Thoracic aorta (tissue), 2 donors: ENCODE results near the gene ARVCF. TPM values are rescaled to one million over a fixed set of nuclear protein-coding genes. Genes with fewer than 3 reads are reported as not detected.

Experiments
- ATAC-seq: fragments of 150-250 bp; one replicate; pipeline ENCODE4 v1.8.0; 2017; ENCODE audit warnings: low read depth; ENCODE audit not compliant: insufficient number of reproducible peaks, low FRiP score
- DNase-seq: peaks from one replicate; pipeline ENCODE4 v3.0.0-alpha.2; 2020; ENCODE audit warnings: low spot score
- H3K27ac ChIP-seq, 2 donors: fragments of 200-600 bp; sonication (generic); 1 replicate in 1 of 2; 2 replicates in 1 of 2; pipeline ENCODE4 v1.5.1; 2016; ENCODE audit warnings: mild to moderate bottlenecking in 2 of 2, moderate library complexity in 2 of 2
- H3K27me3 ChIP-seq: fragments of 200-600 bp; sonication (generic); replicated peaks from 2 replicates; pipeline ENCODE4 v1.6.0; 2016; ENCODE audit warnings: mild to moderate bottlenecking; ENCODE audit not compliant: insufficient read depth
- H3K36me3 ChIP-seq: fragments of 200-600 bp; sonication (generic); one replicate; pipeline ENCODE4 v1.5.1; 2016
- H3K4me1 ChIP-seq, 2 donors: fragments of 200-600 bp; sonication (generic); 1 replicate in 1 of 2; 2 replicates in 1 of 2; pipeline versions ENCODE4 v1.5.1 to v1.6.0; 2016; ENCODE audit warnings: low read depth in 2 of 2, mild to moderate bottlenecking in 1 of 2; ENCODE audit not compliant: control insufficient read depth in 1 of 2
- H3K4me3 ChIP-seq: fragments of 200-600 bp; sonication (generic); 2 replicates; pipeline ENCODE4 v1.5.1; 2016; ENCODE audit warnings: mild to moderate bottlenecking
- H3K9me3 ChIP-seq: fragments of 200-600 bp; sonication (generic); 2 replicates; pipeline ENCODE4 v1.5.1; 2016
- total RNA-seq, 2 donors: library from RNA; depleted of rRNA; stranded (reverse); fragments of >200 nt; gene quantifications; one replicate each; pipeline versions ENCODE4 v1.1.0 to v1.2.3, GENCODE V29; 2016
- TF ChIP-seq, protein P1 (sequence below): fragments of 200-600 bp; sonication (generic); IDR thresholded peaks from one replicate; pipeline ENCODE4 v1.5.1; 2019; ENCODE audit warnings: antibody characterized with exemption

The ARVCF gene
- total RNA-seq, 2 donors from 2014 or later = 95.0 to 165 TPM

DNA sequence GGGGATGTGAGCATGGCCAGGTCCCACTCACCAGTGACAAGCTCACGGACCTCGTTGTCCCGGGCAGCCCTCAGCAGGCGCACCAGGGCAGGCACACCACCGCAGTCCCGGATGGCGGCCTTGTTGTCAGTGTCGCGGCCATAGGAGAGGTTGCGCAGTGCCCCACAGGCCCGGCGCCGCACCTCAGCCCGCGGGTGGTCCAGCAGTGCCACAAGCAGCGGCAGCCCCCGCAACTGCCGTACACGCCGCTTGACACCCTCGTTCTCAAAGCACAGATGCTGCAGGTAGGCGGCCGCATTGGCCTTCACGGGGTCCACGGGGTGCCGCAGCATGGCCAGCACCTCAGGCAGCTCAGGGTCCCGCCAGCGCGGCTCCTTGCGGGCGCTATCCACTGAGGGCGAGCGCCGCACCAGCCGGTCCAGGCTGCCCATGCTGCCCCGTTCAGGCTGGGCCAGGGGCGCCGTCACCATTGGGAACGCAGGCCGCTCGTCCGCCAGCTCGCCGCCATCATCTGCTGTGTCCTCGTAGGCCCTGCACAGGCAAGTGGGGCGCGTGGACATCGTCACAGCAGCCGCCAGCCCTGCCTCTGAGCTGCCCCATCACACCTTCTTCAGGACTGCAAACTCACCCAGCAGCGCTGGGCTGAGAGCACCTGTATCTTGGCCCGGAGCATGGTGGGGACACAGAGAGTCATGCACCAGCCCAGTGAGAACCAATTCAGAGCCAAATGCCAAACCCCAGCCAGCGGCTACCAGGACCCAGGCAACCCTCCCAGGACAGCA, 36.7 kb downstream of the ARVCF start:
- Histone ChIP-seq H3K36me3 (peaks cover 42% of the 10 kb centered on the region), H3K4me1 (peaks cover 18 to 51% of the 10 kb centered on the region in 2 donors), H3K27me3 (no peaks in the 10 kb centered on the region), H3K9me3 (no peaks in the 10 kb centered on the region), H3K4me3 (no peak overlapping the region), H3K27ac (no peak overlapping the region)
- ATAC-seq (no peak), DNase-seq (no peak)
- TF ChIP-seq, protein P1, sequence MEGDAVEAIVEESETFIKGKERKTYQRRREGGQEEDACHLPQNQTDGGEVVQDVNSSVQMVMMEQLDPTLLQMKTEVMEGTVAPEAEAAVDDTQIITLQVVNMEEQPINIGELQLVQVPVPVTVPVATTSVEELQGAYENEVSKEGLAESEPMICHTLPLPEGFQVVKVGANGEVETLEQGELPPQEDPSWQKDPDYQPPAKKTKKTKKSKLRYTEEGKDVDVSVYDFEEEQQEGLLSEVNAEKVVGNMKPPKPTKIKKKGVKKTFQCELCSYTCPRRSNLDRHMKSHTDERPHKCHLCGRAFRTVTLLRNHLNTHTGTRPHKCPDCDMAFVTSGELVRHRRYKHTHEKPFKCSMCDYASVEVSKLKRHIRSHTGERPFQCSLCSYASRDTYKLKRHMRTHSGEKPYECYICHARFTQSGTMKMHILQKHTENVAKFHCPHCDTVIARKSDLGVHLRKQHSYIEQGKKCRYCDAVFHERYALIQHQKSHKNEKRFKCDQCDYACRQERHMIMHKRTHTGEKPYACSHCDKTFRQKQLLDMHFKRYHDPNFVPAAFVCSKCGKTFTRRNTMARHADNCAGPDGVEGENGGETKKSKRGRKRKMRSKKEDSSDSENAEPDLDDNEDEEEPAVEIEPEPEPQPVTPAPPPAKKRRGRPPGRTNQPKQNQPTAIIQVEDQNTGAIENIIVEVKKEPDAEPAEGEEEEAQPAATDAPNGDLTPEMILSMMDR = no peak

DNA sequence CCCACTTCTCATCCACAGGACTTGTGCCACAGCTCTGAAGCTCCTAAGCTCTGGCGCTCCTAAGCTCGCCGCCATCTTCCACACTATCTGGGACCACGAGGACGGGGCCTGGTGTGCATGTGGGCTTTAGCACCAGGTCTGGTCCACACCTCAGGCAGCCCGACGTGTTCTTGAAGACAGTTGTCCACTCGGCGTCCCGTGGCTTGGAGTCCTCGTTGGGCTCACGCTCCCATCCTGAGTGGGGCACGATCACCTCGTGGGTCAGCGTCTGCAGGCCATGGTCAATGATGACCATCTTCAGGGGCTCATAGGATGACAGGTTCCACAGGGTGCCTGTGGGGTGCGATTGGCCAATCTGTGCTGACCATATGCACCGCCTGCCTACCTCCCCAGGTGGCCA, 37.9 kb downstream of the ARVCF start:
- Histone ChIP-seq H3K4me3 (no peak overlapping the region), H3K36me3 (peaks cover 48% of the 10 kb centered on the region), H3K9me3 (no peaks in the 10 kb centered on the region), H3K27me3 (no peaks in the 10 kb centered on the region), H3K4me1 (peaks cover 10 to 50% of the 10 kb centered on the region in 2 donors), H3K27ac (no peak overlapping the region)
- TF ChIP-seq, protein P1 = no peak
- DNase-seq (no peak), ATAC-seq (no peak)

DNA sequence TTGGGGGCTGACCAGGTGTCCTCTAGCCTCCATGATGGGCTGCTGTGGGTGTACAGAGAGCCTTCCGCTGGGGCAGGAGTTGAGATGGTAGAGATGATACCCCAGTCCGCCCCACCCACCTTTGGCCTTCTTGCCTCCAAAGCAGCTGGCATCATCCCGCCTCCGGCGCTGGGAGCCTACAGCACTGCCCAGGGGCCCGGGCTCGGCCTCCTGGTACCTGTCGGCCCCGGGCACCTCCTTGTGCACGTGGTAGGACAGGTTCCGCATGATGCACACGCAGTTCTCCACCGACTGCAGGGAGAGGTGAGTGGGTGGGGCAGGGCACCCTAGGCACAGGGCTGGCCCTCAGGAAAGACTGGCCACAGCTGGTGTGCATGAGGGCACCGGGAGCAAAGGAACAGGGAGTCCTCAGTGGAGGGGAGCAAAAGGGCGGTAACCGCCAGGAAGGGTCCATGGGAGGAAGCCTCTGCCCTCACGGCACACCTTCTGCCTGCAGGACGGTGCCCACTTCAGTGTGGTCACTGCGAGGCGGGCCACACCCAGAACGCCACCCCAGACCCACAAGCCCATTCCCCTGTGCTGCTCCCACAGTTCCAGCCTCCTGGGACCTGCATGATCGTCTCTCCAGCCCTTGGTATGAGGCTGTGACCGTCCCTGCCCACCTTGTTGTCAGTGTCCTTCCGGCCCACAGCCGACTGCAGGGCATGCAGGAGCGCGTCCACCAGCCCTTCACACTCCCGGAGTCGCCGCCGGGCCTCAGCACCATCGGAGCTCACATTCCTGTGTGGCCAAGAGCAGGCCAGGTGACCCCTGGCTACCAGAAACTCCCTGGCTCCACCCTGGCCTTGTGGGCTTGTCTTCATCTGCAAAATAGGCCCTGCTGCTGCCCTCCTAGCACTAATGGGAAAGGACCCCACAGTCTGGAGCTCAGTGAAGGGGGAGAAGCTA, 39.1 kb downstream of the ARVCF start:
- Histone ChIP-seq H3K4me3 (no peak overlapping the region), H3K27ac (no peak overlapping the region), H3K4me1 (peaks cover 0 to 38% of the 10 kb centered on the region in 2 donors), H3K9me3 (no peaks in the 10 kb centered on the region), H3K27me3 (no peaks in the 10 kb centered on the region), H3K36me3 (peaks cover 53% of the 10 kb centered on the region)
- TF ChIP-seq, protein P1 = no peak
- ATAC-seq = no peak
- DNase-seq = no peak

DNA sequence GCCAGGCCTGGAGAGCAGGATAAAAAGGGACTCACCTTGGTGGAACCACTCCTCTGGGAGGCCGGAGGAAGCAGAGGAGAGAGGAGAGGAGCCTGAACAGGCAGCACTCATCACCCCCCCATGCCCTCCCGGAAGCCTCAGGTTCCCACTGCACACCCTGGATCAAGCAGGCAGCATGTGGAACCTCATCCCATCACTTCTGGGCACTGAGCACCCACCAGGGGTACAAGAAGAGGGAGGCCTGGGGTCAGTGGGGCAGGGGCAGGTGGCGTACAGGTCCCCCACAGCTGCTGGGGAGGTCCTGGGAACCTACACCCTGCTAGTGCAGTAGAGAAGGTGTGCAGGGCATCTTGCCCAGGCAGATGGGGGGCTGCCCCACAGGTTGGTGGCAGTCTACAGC, 40.0 kb downstream of the ARVCF start:
- H3K4me3 ChIP-seq = no peak overlapping the region
- H3K27me3 ChIP-seq = no peaks in the 10 kb centered on the region
- ATAC-seq (no peak), DNase-seq (no peak)
- TF ChIP-seq, protein P1 = no peak
- H3K27ac ChIP-seq = peak overlapping the region in 1 of 2 donors; percentile 56
- no peaks in the 10 kb centered on the region for H3K9me3 ChIP-seq
- H3K4me1 ChIP-seq = peaks cover 0 to 30% of the 10 kb centered on the region in 2 donors
- peaks cover 61% of the 10 kb centered on the region for H3K36me3 ChIP-seq

DNA sequence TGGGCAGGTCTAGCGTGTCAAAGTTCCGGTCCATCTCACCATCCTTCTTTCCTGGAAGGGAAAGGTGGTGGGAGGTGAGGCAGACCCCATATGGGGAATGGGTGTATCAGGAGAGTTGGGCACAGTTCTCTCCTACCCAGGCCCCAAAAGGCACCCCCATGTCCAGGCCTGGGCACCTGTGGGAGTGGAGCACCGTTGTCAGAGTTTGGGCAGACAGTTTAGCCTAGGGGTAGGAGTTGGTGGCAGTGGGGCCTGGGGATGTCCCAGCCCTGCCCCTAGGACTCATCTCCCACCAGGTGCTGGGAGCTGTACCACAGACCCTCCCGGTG, 41.0 kb downstream of the ARVCF start:
- peak overlapping the region in 1 of 2 donors; percentile 56 for H3K27ac ChIP-seq
- H3K4me1 ChIP-seq = peaks cover 0 to 24% of the 10 kb centered on the region in 2 donors
- no peak for ATAC-seq
- H3K27me3 ChIP-seq = no peaks in the 10 kb centered on the region
- TF ChIP-seq, protein P1 = no peak
- H3K9me3 ChIP-seq = no peaks in the 10 kb centered on the region
- H3K4me3 ChIP-seq = no peak overlapping the region
- DNase-seq = no peak
- peaks cover 59% of the 10 kb centered on the region for H3K36me3 ChIP-seq
